GM19328 (cell line): ENCODE measurements around the gene TCEAL9.
A peak's percentile ranks its signal among the peaks of the same experiment; 100 is the strongest.
"Not testable (repeated sequence)": the region's sequence is repeated elsewhere in the genome, so short reads cannot be mapped to it uniquely, and the experiment has no call there.

Experiments used
- ATAC-seq: cut with Tn5 transposase; IDR thresholded peaks from one replicate; pipeline ENCODE4 v1.9.1; 2021; ENCODE audit warnings: mild to moderate bottlenecking, moderate library complexity; ENCODE audit not compliant: unreplicated experiment

TCEAL9 gene, protein sequence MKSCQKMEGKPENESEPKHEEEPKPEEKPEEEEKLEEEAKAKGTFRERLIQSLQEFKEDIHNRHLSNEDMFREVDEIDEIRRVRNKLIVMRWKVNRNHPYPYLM

DNA sequence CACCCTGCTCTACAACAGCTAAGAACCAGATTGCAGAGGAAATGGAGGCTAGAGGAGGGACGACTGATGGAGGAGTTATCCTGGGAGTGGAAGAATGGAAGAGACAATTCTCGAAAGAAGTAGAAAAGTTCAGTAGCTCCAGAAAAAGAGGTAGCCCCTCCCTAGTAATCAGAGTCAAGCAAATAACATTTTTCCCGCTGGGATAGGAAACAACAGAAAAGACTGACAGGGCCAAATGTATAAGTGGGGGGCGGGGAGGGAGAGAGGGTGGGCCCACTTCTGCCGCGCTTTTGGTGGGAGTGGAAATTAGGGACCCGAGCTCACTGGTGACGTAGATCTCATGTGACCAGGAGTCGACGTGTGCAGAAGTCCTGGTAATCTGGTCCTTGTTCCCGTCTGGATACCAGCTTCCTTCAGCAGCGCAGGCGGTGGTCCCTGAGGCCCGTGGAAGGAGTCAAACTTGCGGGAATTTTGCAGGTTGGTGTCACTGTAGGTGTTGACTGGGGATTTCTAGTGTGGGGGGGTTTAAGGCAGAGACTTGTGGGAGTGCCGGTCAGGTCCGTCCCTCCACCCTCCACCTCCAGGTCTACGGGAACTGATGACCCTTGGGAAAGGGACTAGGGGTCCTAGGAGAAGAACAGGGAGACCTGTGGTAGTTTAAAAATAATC lies at the start of gene TCEAL9:
TSS of gene TCEAL9 (plus strand) at position 377 of the 669 bp plus-strand sequence. CDS start 1,179 bp downstream, outside the sequence.
- no peak for ATAC-seq

DNA sequence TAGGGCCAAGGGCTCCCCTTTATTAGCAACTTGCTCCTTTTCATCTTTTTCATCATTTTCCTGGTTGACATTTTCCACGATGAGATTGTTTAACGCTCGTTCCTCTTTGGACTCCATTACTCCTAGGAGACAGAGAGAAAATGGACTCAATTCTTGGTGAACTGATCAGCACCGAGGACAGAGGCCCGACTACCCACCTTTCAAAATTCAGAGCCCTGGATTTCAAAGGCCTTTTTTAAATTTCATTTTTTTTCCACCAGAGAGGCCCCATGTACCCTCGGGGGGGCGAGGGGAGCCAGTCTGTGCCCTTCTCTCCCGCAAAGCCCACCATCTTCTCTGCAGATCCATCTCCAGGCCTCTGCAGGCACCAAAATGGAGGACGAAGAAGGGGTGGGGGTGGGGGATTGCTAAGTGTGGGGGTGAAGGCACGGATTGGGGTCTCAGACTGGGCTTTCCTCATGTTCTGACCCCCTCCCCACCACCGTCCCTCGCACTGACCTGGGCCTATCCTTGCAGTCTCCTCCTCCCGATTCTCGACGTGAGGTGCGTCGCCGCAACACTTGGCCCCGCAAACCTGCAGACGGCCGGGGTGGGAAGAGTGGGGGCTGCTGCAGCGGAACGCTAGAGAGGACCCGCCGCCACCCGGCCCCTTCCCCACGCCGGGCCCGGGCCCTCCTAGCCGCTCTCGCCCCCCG lies 46.3 kb upstream of the TCEAL9 start:
- no peak for ATAC-seq

DNA sequence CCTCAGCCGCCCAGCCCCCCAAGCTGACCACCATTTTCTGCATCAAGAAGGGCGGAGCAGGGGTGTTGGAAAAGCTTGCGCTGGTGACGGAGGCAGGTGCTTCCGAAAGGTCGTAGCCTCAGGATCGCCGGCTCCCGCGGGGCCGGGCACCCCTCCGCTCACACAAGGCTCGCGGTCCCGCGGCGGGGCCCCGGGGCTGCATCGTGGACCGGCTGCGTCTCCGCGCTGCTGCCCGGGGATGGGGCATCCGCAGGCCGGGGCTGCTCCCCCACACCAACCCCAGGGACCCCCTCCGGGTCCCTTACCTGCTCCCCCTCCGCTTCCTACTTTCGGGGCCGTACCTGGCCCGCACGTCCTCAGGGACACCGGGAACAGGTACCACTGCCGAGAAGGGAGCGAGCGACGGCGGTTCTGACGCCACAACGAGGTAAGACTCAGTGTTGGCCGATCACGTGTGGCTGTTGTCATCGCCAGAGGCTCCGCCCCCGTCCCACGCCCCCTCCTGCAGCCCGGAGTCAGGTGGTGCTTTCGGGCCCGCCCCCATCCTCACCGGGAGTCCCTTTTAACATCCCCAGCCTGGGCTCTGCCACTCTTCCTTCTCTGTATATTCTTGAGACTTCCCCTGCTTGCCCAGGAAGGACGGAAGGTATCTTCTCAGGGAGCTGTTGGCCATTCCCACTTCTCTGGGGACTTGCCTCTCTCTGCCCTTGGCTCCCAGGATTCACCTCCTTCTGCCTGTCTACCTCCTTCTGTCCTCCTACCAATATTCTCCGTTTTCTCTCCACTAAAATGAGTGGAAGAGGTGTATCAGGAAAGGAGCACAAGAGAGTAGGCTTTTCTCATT lies 45.5 kb upstream of the TCEAL9 start, which contains the start of gene BEX2:
TSS of gene BEX2 (minus strand) at position 436 of the 844 bp plus-strand sequence. CDS start 1,014 bp downstream, outside the sequence.
- peak; percentile 95 for ATAC-seq

DNA sequence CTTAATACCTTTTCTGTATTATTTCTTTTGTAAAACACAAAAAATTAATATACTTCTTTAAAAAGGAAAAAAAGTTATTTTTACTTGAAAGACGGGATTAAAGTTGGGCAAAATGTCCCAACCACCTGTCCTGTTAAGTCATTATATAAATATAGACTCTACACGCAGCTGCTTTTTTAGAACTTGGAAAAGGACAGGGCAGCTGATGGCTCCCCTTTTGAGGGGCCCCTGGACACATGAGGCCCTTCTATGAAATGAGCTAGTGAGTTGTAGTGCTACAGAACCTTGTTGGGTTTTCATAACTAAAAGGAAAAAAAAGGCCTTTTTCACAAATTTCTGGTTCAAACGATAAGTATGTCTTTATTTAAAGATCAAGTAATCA lies 44.9 kb upstream of the TCEAL9 start:
- no peak for ATAC-seq

DNA sequence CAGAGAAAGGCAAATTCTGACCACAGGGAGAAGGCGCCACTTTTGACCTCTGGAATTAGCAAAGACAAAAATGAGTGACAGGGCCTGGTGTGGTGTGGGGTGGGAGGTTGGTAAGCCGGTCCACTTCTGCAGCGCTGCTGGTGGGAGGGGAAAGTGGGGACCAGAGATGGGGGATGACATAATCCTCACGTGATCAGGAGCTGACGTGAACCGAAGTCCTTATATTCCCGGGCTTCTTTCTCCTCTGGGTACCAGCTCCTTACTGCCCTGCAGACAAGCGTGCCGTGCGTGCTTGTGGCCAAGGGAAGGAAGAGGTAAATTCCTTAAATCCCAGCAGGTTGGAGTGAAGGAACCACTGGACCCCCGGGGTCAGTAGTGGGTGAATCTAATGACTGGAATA lies 26.3 kb upstream of the TCEAL9 start, which contains the start of gene TCEAL7:
TSS of gene TCEAL7 (plus strand) at position 249 of the 400 bp plus-strand sequence. CDS start 1,165 bp downstream, outside the sequence.
- ATAC-seq, result no peak

DNA sequence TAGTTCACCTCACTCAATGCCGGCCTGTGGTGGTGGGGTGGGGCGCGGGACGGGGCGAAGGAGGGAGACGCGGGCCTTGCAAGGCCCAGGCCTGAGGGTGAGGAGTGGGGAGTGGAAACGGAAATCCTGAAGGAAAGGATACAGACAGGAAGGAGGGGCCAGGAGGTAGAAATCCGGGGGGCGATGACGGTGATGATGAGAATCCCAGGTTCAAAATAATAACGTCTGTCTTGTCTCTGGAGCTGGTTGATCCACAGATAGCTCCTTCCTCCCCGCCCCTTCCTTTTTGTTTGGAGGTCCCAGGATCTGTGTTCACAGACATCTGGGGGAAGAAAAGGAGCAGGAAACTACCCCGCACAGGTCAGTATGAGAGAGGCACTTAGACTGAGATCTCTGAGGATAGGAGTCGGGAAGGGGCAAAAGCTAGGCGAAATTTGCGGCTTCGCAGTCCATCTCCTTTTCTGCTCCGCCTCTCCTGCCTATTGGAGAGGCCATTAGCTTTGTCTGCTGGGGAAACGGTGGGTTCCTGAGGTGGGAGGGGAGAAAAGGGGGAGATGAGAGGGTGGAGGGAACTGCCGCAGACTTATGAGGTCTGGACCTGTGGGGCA lies 25.5 kb upstream of the TCEAL9 start:
- no peak for ATAC-seq

DNA sequence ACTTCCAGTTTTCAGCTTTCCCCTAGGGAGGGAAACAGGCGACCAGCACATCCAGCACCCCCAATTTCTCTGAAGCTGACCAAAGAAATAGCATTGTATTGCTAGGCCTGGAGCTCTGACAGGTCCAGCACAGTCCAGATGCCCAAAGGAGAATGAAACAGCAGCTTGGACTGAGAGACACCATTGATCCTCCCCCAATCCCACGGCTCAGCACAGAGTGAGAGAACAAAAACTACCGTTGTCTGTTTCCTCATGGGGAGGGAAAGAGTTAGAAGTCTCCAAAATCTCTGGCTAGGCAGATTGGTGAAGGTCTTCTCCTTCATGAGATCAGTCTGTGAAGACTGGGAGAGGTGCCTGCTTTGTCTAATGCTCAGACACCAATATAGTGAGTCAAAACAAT lies 17.6 kb upstream of the TCEAL9 start:
- no peak for ATAC-seq

DNA sequence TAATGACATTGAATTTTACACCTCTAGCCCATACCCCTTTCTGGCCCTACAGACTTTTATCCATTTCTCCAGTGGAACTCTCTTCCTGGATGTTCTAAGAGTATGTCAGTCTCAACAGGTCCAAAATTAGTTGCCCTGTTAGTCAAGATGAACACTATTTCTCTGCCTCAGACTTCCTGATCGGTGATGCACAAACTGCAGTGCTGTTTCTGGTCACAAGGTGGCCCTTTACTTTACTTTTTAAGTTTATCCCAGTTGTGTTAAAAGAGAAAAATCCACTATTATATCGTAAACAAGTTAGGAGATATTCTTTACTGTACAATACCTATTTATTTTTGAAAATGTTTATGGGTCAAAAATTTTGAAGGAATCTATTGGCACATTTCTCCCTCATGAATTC lies 13.2 kb upstream of the TCEAL9 start:
- ATAC-seq, result no peak

DNA sequence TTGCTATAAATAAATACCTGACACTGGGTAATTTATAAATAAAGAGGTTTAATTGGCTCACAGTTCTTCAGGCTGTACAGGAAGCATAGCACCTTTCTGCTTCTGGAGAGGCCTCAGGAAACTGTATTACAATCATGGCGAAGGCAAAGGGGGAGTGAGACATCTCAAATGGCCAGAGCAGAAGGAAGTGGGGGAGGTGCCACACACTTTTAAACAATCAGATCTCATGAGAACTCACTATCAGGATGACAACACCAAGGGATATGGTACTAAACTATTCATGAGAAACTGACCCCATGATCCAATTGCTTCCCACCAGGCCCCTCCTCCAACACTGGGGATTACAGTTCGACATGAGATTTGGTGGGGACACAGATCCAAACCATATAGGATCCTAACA lies 11.7 kb upstream of the TCEAL9 start:
- ATAC-seq, result no peak

DNA sequence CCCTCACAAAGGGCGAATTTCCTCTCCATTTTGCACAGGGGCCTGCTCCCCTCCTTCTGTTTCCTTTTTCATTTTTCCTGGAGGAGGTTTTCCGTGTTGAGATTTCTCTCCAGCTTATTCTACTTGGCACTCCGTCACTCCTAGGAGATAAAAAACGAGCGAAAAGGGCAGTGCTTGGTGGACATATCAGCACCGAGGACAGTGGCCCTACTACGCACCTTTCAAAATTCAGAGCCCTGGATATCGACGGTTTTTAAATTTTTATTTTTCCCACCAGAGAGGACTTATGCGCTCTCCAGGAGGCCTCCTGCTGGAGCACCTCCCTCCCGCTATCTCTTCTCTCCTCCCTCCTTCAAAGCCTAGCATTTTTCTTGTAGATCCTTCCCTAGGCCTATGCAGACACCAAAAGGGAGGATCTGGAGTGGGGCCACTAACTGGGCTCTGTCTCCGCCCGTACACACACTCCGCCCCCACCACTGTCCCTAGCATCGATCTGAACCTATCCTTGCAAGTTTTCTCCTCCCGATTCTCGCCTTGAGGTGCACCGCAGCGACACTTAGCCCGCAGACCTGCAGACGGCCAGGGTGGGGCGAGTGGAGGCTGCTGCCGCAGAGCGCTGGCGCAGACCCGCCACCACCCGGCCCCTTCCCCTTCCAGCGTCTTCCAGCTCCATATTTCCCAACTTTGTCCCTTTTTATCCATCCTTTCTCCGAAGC lies 8.5 kb upstream of the TCEAL9 start:
- no peak for ATAC-seq

DNA sequence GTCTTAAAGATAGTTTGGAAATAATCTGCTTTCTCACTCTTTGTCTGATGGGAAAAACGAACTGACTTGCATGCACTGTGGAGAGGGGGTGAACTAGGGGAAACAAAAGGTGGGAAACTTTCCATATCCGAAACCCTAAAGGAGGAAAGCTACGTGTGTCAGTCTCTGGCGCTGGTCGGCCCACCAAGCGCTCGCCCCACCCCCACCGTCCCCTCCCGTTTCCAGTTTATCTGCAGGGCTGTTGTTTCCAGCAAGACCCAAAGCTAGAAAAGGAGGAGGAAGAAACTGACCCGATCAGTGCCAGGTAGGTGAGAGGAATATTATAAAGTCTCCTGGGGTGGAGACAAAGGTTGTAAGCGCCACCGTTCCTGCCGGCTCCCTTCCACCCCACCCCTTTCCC lies 552 bp downstream of the TCEAL9 start:
- no peak for ATAC-seq

DNA sequence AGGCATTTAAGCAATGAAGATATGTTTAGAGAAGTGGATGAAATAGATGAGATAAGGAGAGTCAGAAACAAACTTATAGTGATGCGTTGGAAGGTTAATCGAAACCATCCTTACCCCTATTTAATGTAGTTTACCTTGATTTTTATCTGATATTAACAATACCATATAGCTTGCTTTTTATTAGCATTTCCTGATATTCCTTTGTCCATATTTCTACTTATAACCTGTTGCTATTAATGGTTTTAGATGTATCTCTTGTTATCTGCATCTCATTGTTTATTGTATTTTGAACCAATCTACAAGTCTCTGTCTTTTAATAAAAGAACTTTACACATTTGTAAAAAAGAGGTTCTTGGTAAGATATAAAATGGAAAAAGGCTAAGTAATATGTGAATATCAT lies 1.6 kb downstream of the TCEAL9 start:
- ATAC-seq, result no peak

DNA sequence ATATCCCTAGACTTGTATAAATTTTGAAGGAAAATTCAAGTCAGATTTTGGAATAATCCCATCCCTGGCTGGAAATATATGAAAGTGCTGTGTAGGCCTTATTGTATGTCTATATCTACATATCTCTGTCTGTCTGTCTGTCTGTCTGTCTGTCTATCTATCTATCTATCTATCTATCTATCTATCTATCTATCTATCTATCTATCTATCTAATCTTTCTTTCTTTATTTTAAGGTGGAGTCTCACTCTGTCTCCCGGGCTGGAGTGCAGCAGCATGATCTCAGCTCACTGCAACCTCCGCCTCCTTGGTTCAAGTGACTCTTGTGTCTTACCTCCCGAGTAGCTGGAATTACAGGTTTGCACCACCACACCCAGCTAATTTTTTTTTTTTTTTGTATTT lies 3.3 kb downstream of the TCEAL9 start:
- ATAC-seq, result not testable (repeated sequence)

DNA sequence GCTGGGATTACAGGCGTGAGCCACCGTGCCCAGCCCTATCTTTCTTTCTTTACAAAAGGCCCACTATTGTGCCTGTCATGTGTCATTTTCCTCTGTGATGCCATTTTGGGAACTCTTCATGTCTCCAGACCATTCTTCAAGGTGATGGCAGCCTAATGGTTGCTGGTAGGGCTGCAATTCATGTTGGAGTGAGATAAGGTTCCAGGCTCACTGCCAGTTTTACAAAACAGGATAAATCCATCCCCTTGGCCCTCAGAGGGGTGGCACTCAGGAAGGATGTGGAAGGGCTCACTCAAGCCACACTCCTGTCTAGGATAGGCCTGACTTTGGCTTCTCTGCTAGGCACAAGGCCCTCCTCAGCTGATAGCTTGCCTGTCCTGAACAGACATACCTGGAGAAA lies 3.8 kb downstream of the TCEAL9 start:
- ATAC-seq, result no peak

DNA sequence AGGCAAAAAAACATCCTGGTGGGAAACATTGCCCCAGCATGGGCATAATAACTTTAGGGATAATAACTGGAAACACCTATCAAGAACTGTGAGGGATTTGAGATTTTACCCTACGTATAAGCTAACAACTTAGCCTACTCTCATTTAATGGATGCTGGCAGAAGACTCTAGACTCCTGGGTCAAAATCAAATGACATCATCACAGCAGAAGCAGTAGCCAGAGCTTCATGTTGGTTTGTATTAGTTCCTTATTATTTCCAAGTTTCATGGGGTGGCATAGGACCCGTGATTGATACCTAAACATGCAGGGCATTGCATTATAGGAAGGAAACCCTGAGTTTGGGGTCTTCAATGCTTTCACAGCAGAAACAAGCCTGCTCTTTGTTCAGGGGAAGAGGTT lies 4.6 kb downstream of the TCEAL9 start:
- no peak for ATAC-seq

DNA sequence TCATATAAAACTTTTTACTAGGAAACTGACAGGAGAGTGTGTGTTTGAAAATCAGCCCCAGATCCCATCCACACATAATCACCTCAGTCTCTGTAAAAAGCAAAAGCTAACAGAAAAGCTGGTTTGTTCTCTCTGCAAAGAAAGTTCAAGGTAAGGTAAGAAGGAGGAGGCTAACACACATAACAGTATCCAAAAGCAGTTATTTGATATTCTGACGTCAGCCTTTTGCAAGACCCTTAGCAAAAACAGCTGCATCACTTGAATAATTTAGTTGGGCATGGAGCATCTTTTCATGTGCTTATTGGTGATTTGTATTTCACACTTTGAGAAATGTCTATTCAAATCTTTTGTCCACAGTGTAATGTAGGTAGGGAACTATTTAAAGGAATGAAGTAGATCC lies 5.5 kb downstream of the TCEAL9 start:
- ATAC-seq, result no peak

DNA sequence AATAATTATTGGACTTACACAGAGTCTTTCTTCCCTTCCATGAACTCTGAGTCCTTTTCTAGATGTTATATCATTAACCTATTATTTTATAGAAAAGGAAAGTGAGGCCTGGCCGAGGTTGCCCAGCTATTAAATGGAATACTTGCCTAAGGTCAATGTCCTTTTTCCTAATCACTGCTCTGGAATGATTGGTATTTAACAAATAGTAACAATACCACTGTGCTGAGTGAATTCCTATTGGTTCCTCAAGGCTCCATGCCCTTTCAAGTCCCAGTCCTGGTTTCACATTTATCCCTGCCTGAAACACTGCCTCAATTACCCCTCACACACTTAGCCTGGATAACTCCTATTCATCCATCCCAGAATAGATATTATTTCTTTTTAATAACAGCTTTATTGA lies 6.2 kb downstream of the TCEAL9 start:
- ATAC-seq, result no peak

DNA sequence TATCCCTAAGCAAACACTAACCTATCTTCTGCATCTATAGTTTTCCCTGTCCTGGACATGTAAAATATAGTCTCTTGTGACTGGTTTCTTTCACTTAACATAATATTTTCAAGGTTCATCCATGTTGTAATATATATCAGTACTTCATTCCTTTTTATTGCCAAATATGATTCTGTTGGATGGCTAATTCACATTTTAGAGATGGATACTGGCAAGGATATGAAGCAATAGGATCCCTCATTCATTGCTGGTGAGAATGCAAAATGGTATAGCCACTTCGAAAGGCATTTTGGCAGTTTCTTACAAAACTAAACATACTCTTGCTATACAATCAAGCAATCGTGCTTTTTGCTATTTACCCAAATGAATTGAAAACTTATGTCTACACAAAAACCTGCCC lies 6.7 kb downstream of the TCEAL9 start:
- no peak for ATAC-seq

DNA sequence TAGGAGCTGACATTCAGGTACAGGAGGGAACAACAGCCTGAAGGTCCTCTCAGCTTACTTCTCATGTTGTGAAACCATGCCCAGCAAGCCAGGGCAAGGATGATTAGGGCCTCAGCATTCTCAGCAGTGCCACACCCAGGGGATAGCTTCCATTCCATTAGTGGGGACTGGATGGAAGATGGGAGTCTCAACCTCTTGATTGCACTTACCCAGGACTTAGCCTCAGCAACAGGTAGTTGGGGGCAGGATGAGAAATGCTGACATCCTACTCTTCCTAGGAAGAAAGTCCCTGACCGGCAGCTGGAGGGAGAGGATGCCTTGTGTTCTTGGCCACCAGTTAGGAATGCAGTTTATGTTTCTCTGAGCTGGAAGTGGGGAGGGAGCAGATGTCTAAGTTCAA lies 11.2 kb downstream of the TCEAL9 start:
- ATAC-seq, result no peak

DNA sequence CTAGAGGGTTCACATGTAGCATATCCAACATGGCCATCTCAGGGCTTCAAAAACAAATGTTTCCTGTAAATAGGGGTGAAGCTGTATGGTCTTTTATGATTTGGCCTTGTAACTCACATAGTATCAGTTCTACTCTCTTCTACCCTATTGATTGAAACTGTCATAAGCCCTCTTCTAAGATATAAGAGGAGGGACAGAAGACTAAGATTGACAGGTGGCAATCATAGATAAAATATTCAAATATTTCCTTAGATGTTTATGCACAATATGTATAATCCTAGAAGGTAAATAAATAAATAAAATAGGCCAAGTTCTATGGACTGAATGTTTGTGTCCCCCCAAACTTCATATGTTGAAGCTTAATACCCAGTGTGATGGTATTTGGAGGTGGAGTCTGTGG lies 13.2 kb downstream of the TCEAL9 start:
- no peak for ATAC-seq
